ENCODE results near the gene KLHL1. TPM values are rescaled to one million over a fixed set of nuclear protein-coding genes. Genes with fewer than 3 reads are reported as not detected.

Gene KLHL1
- total and polyA plus RNA-seq, 9 of the 15 experiments (the other 6 are each of a cell fraction or from before 2014, with no cell fraction given) = not detected

DNA sequence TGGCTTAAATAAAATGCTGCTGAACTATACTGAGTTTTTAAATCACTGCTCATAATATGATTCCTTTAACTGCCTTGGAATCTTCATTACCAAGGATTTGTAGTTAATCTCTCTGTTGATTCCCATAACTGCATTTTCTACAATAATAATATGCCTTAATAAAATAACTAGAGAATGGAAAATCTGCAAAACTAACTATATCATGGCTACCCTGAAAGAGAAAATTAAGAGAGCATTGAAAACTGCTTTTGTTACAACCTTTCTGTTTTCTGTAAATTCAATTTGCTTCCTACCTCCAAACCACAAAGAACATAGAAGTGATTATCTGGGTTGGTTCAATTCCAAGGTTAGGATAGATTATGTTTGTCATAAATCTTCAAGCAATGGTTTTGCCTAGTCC lies 203.5 kb downstream of the KLHL1 start:
- FAIRE-seq (no peak), ATAC-seq (no peak), DNase-seq (ENCODE audit: extremely low read depth in 1 of 4, low spot score in 3 of 4) (no peak)
- Histone ChIP-seq H3K4me2 (ENCODE audit: insufficient read depth, low read length) (no peak overlapping the region), H3K79me2 (ENCODE audit: control insufficient read depth, insufficient read depth, low read length) (no peaks in the 10 kb centered on the region), H3K9me3 (replicated peaks; ENCODE audit: control insufficient read depth, insufficient read depth, low read depth, low read length) (no peaks in the 10 kb centered on the region), H3K9ac (ENCODE audit: insufficient read depth in 1 of 2, low read depth in 2 of 2, low read length in 2 of 2) (no peak overlapping the region), H3K4me1 (replicated peaks in 1 of 2; ENCODE audit: control insufficient read depth in 2 of 2, insufficient read depth in 2 of 2, low read length in 2 of 2) (no peaks in the 10 kb centered on the region), H3K27me3 (ENCODE audit: control insufficient read depth in 2 of 2, insufficient read depth in 2 of 2, low read length in 2 of 2) (no peaks in the 10 kb centered on the region), H3K9me1 (ENCODE audit: control insufficient read depth, insufficient read depth, low read length) (no peaks in the 10 kb centered on the region), H3K27ac (ENCODE audit: extremely low read depth, low read depth, low read length) (no peak overlapping the region), H3K4me3 (no peak overlapping the region), H3K36me3 (ENCODE audit: control insufficient read depth, insufficient read depth, low read length) (no peaks in the 10 kb centered on the region), H2AFZ (ENCODE audit: low read depth, low read length) (no peak overlapping the region), H4K20me1 (replicated peaks; ENCODE audit: control insufficient read depth, insufficient read depth, low read length) (no peaks in the 10 kb centered on the region)
- CTCF ChIA-PET (ENCODE audit: low intra/inter-chr PET ratio) = no interaction called here
- no TSS peak for BruUV-seq (replicated peaks)
- intact Hi-C loops (cut with micrococcal nuclease) (no loop called here), in situ Hi-C loops (cut with MboI) (no loop called here)
- POLR2A ChIA-PET = no interaction called here
- TF ChIP-seq PHF8 (IDR thresholded peaks at IDR 0.05; ENCODE audit: borderline replicate concordance, low read length) (no peak), ZNF551 (CRISPR knock-in tag; IDR thresholded peaks at IDR 0.05) (no peak), ZKSCAN3 (CRISPR knock-in tag; IDR thresholded peaks at IDR 0.05) (no peak)

DNA sequence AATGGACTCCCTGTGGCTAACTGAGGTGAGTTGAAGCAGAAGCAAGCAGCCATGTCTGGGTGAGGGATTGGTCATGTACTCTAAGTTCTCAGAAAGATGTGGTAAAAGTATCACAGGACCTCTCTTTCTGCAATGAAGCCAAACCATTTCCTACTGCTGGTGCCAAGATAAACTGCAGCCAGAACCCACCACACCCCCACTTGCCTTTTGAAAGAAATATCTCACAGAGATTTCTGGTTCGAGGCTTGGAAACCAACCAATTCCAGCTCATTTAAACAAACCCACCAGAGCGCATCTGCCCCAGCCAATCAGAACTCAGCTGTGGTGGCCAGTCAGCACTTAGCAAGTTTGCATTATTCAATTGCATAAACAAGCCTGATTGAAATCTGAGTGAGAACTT lies 205.2 kb downstream of the KLHL1 start:
- WGBS (ENCODE audit: insufficient coverage, low coverage, missing lambda C conversion rate) = 0% methylated on average over 1 of the region's 2 CpGs
- no peaks in the 10 kb centered on the region for H3K9me1 ChIP-seq (ENCODE audit: control insufficient read depth, insufficient read depth, low read length)
- BruUV-seq (replicated peaks) = no TSS peak
- no peaks in the 10 kb centered on the region for H3K36me3 ChIP-seq (ENCODE audit: control insufficient read depth, insufficient read depth, low read length)
- ATAC-seq = no peak
- in situ Hi-C loops (cut with MboI) = no loop called here
- no peaks in the 10 kb centered on the region for H3K79me2 ChIP-seq (ENCODE audit: control insufficient read depth, insufficient read depth, low read length)
- no peak overlapping the region for H3K4me3 ChIP-seq
- no peaks in the 10 kb centered on the region for H3K9me3 ChIP-seq (replicated peaks; ENCODE audit: control insufficient read depth, insufficient read depth, low read depth, low read length)
- no peaks in the 10 kb centered on the region for H4K20me1 ChIP-seq (replicated peaks; ENCODE audit: control insufficient read depth, insufficient read depth, low read length)
- intact Hi-C loops (cut with micrococcal nuclease) = no loop called here
- H3K27ac ChIP-seq (ENCODE audit: extremely low read depth, low read depth, low read length) = no peak overlapping the region
- H3K4me1 ChIP-seq (replicated peaks in 1 of 2; ENCODE audit: control insufficient read depth in 2 of 2, insufficient read depth in 2 of 2, low read length in 2 of 2) = no peaks in the 10 kb centered on the region
- ChIA-PET CTCF (ENCODE audit: low intra/inter-chr PET ratio) (no interaction called here), POLR2A (no interaction called here)
- DNase-seq (ENCODE audit: extremely low read depth in 1 of 4, low spot score in 3 of 4) = no peak
- no peak overlapping the region for H3K4me2 ChIP-seq (ENCODE audit: insufficient read depth, low read length)
- FAIRE-seq = no peak
- no peaks in the 10 kb centered on the region for H3K27me3 ChIP-seq (ENCODE audit: control insufficient read depth in 2 of 2, insufficient read depth in 2 of 2, low read length in 2 of 2)
- no peak overlapping the region for H3K9ac ChIP-seq (ENCODE audit: insufficient read depth in 1 of 2, low read depth in 2 of 2, low read length in 2 of 2)
- H2AFZ ChIP-seq (ENCODE audit: low read depth, low read length) = no peak overlapping the region
- TF ChIP-seq PHF20 (IDR thresholded peaks at IDR 0.05; ENCODE audit: partially characterized antibody) (no peak), POLR2H (tag; IDR thresholded peaks at IDR 0.05; ENCODE audit: low read depth) (no peak), ZNF121 (CRISPR knock-in tag; conservative IDR thresholded peaks at IDR 0.05) (no peak), ZNF75A (CRISPR knock-in tag; IDR thresholded peaks at IDR 0.05) (no peak), ID3 (CRISPR knock-in tag; IDR thresholded peaks at IDR 0.05) (no peak), ID3 (tag; IDR thresholded peaks at IDR 0.05) (no peak), JUN (IDR thresholded peaks at IDR 0.05; ENCODE audit: borderline replicate concordance, low read depth, low read length) (no peak), JUN (CRISPR knock-in tag; IDR thresholded peaks at IDR 0.05; ENCODE audit: borderline replicate concordance) (no peak), ZNF699 (CRISPR knock-in tag; IDR thresholded peaks at IDR 0.05; ENCODE audit: insufficient replicate concordance) (no peak), PPARD (CRISPR knock-in tag; IDR thresholded peaks at IDR 0.05) (no peak), ZBTB43 (CRISPR knock-in tag; IDR thresholded peaks at IDR 0.05) (no peak), ZNF444 (CRISPR knock-in tag; IDR thresholded peaks at IDR 0.05) (no peak), RBM25 (IDR thresholded peaks at IDR 0.05; ENCODE audit: low read depth, low read length, severe bottlenecking) (no peak)
